Measurements from ENCODE around the gene F8. TPM values are rescaled to one million over a fixed set of nuclear protein-coding genes. Genes with fewer than 3 reads are reported as not detected.

The F8 gene
- total RNA-seq, 1 experiment from 2014 or later = 12.4 TPM

GRCh38 chrX:154829926-154830442 is 192.5 kb downstream of the F8 start:
- Histone ChIP-seq H3K27me3 (ENCODE audit: control insufficient read depth, insufficient read depth, low read length) (no peaks in the 10 kb centered on the region), H3K4me3 (ENCODE audit: low read depth in 2 of 2, low read length in 2 of 2) (no peak overlapping the region), H3K9me3 (ENCODE audit: control insufficient read depth, insufficient read depth, low read depth, low read length) (no peaks in the 10 kb centered on the region), H3K27ac (ENCODE audit: low read length) (no peak overlapping the region), H3K4me1 (ENCODE audit: control insufficient read depth, insufficient read depth, low read length) (no peaks in the 10 kb centered on the region), H3K36me3 (ENCODE audit: control insufficient read depth, insufficient read depth, low read length) (no peaks in the 10 kb centered on the region)
- TF ChIP-seq SIN3A (IDR thresholded peaks at IDR 0.05; ENCODE audit: borderline replicate concordance, insufficient read depth, low read depth, low read length) = no peak
- TF ChIP-seq, protein P1, sequence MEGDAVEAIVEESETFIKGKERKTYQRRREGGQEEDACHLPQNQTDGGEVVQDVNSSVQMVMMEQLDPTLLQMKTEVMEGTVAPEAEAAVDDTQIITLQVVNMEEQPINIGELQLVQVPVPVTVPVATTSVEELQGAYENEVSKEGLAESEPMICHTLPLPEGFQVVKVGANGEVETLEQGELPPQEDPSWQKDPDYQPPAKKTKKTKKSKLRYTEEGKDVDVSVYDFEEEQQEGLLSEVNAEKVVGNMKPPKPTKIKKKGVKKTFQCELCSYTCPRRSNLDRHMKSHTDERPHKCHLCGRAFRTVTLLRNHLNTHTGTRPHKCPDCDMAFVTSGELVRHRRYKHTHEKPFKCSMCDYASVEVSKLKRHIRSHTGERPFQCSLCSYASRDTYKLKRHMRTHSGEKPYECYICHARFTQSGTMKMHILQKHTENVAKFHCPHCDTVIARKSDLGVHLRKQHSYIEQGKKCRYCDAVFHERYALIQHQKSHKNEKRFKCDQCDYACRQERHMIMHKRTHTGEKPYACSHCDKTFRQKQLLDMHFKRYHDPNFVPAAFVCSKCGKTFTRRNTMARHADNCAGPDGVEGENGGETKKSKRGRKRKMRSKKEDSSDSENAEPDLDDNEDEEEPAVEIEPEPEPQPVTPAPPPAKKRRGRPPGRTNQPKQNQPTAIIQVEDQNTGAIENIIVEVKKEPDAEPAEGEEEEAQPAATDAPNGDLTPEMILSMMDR (IDR thresholded peaks at IDR 0.05) = peak; percentile 9; the same call in 1 of the 2 replicates
- ChIA-PET CTCF (no interaction called here), POLR2A (no interaction called here)
- BruUV-seq (replicated peaks) = no TSS peak
- in situ Hi-C loops (cut with HindIII; ENCODE audit: low pct_unique_long_range_greater_than_20kb, low sequenced_read_pairs) (loop anchor here (25.0 kb wide), 1 partner anchor 168 kb away; the partner anchor contains the start of gene CTAG2), intact Hi-C loops (cut with micrococcal nuclease; ENCODE audit: unreplicated experiment) (no loop called here)
- ATAC-seq (no peak), DNase-seq (ENCODE audit: low read depth, low spot score) (no peak)

- Histone ChIP-seq H3K4me3 (ENCODE audit: low read depth in 2 of 2, low read length in 2 of 2) (no peak overlapping the region), H3K9me3 (ENCODE audit: control insufficient read depth, insufficient read depth, low read depth, low read length) (no peaks in the 10 kb centered on the region), H3K27me3 (ENCODE audit: control insufficient read depth, insufficient read depth, low read length) (no peaks in the 10 kb centered on the region), H3K36me3 (ENCODE audit: control insufficient read depth, insufficient read depth, low read length) (no peaks in the 10 kb centered on the region), H3K4me1 (ENCODE audit: control insufficient read depth, insufficient read depth, low read length) (no peaks in the 10 kb centered on the region), H3K27ac (ENCODE audit: low read length) (no peak overlapping the region)
- ChIA-PET POLR2A (no interaction called here), CTCF (no interaction called here)
- in situ Hi-C loops (cut with HindIII; ENCODE audit: low pct_unique_long_range_greater_than_20kb, low sequenced_read_pairs) = loop anchor here (25.0 kb wide), 1 partner anchor 167 kb away; the partner anchor contains the start of gene CTAG2
- DNase-seq (ENCODE audit: low read depth, low spot score) (no peak), ATAC-seq (no peak)
- intact Hi-C loops (cut with micrococcal nuclease; ENCODE audit: unreplicated experiment) = no loop called here
- BruUV-seq (replicated peaks) = no TSS peak
- TF ChIP-seq TCF7L2 (IDR thresholded peaks at IDR 0.05; ENCODE audit: low read depth, low read length) (no peak), REST (IDR thresholded peaks at IDR 0.05; ENCODE audit: insufficient read depth in 1 of 2, low read depth in 2 of 2, low read length in 1 of 2) (no peak), POLR2AphosphoS5 (IDR thresholded peaks at IDR 0.05; ENCODE audit: low read depth, low read length) (no peak), SIN3A (IDR thresholded peaks at IDR 0.05; ENCODE audit: borderline replicate concordance, insufficient read depth, low read depth, low read length) (no peak)
- TF ChIP-seq, protein P1 (IDR thresholded peaks at IDR 0.05) = no peak
These were observed 193.4 kb downstream of the F8 start for GRCh38 chrX:154829134-154829533.
